Keratinocyte (primary cell): ENCODE measurements around the gene PLEKHD1. TPM values are rescaled to one million over a fixed set of nuclear protein-coding genes. Genes with fewer than 3 reads are reported as not detected.

ENCODE experiments used
- DNase-seq: peaks from one replicate; pipeline ENCODE4 v3.0.0-alpha.2; 2011; ENCODE audit warnings: low read depth, missing footprints, low spot score
- FAIRE-seq: peaks from 2 replicates; lab custom pipeline; 2011; peaks lifted over from hg19 to GRCh38; lab: Jason Lieb, UNC
- H2AFZ ChIP-seq: 2 replicates; pipeline ENCODE4 v1.6.0; 2012; ENCODE audit warnings: low read length, control low read depth, inconsistent platforms; ENCODE audit not compliant: control insufficient read depth
- H3K27ac ChIP-seq: 2 replicates; pipeline ENCODE4 v1.5.1; 2011; ENCODE audit warnings: low read length; ENCODE audit not compliant: control insufficient read depth, insufficient read depth
- H3K27me3 ChIP-seq: 3 replicates; pipeline ENCODE4 v1.6.0; 2011; ENCODE audit warnings: low read length; ENCODE audit not compliant: control insufficient read depth, insufficient read depth; ENCODE audit errors: extremely low read depth
- H3K36me3 ChIP-seq, 2 experiments: 2 replicates in 1 of 2; 3 replicates in 1 of 2; pipeline ENCODE4 v1.5.1; 2011; ENCODE audit warnings: low read length in 2 of 2, mild to moderate bottlenecking in 1 of 2; ENCODE audit not compliant: control insufficient read depth in 2 of 2, insufficient read depth in 2 of 2; ENCODE audit errors: extremely low read depth in 1 of 2
- H3K4me1 ChIP-seq: 3 replicates; pipeline ENCODE4 v1.5.1; 2011; ENCODE audit warnings: low read length; ENCODE audit not compliant: control insufficient read depth, insufficient read depth; ENCODE audit errors: extremely low read depth
- H3K4me2 ChIP-seq: 3 replicates; pipeline ENCODE4 v1.6.0; 2011; ENCODE audit warnings: low read depth, low read length; ENCODE audit not compliant: control insufficient read depth, insufficient read depth; ENCODE audit errors: extremely low read depth
- H3K4me3 ChIP-seq, 3 experiments: fragments of 200-600 bp in 1 of 3; sonication (generic) in 1 of 3; 2 replicates in 2 of 3; 3 replicates in 1 of 3; pipeline ENCODE4 v1.5.1; 2011 to 2016; ENCODE audit warnings: low read length in 3 of 3, mild to moderate bottlenecking in 3 of 3, control low read depth in 2 of 3, inconsistent platforms in 1 of 3, low read depth in 1 of 3, mixed read lengths in 1 of 3, mixed run types in 1 of 3, moderate library complexity in 1 of 3; ENCODE audit not compliant: control insufficient read depth in 2 of 3, insufficient read depth in 2 of 3; ENCODE audit errors: extremely low read depth in 1 of 3
- H3K79me2 ChIP-seq: 2 replicates; pipeline ENCODE4 v1.6.0; 2012; ENCODE audit warnings: low read length; ENCODE audit not compliant: control insufficient read depth, insufficient read depth
- H3K9ac ChIP-seq: 3 replicates; pipeline ENCODE4 v1.6.0; 2011; ENCODE audit warnings: low read length; ENCODE audit not compliant: control insufficient read depth, insufficient read depth; ENCODE audit errors: extremely low read depth
- H3K9me1 ChIP-seq: 3 replicates; pipeline ENCODE4 v1.6.0; 2011; ENCODE audit warnings: low read length; ENCODE audit not compliant: control insufficient read depth, insufficient read depth; ENCODE audit errors: extremely low read depth
- H3K9me3 ChIP-seq: 2 replicates; pipeline ENCODE4 v1.5.1; 2012; ENCODE audit warnings: low read depth, low read length; ENCODE audit not compliant: control insufficient read depth
- H4K20me1 ChIP-seq: 3 replicates; pipeline ENCODE4 v1.6.0; 2011; ENCODE audit warnings: low read length; ENCODE audit not compliant: control insufficient read depth, insufficient read depth; ENCODE audit errors: extremely low read depth
- CTCF ChIP-seq, 3 experiments: IDR thresholded peaks in 1 of 3; conservative IDR thresholded peaks in 1 of 3; optimal IDR thresholded peaks in 1 of 3; 2 replicates in 2 of 3; 3 replicates in 1 of 3; pipeline versions ENCODE3 to v1.5.1; 2011; ENCODE audit warnings: low read length in 3 of 3, mild to moderate bottlenecking in 3 of 3, moderate library complexity in 2 of 3, control low read depth in 1 of 3, inconsistent platforms in 1 of 3; ENCODE audit not compliant: insufficient read depth in 2 of 3; ENCODE audit errors: extremely low read depth in 1 of 3
- EZH2 ChIP-seq: IDR thresholded peaks from one replicate; pipeline ENCODE4 v1.6.1; 2012; ENCODE audit warnings: inconsistent platforms, mild to moderate bottlenecking, low read length, moderate library complexity
- dilution Hi-C: fragments of 300-500 bp; cut with MboI; formaldehyde crosslinking; loops from one replicate; pipeline ENCODE4 v1.7.0; 2020; ENCODE audit warnings: low sequenced_read_pairs; ENCODE audit not compliant: extremely low pct_ligation_motif_present
- polyA plus RNA-seq, 5 experiments: library from polyadenylated mRNA; depleted of rRNA in 3 of 5; stranded (reverse) in 3 of 5; stranded (forward) in 1 of 5; unstranded in 1 of 5; fragments of >200 nt; gene quantifications; 1 replicate in 1 of 5; 2 replicates in 3 of 5; 3 replicates in 1 of 5; pipeline versions ENCODE4 v1.2.1 to v1.2.3, GENCODE V29; 2011 to 2012; ENCODE audit warnings: missing spikeins in 2 of 5, low read depth in 1 of 5, low replicate concordance in 1 of 5

The PLEKHD1 gene
- polyA plus RNA-seq, 1 donor (not counting 4 experiments of a cell fraction or from before 2014, with no cell fraction given), result 0.01 TPM

DNA sequence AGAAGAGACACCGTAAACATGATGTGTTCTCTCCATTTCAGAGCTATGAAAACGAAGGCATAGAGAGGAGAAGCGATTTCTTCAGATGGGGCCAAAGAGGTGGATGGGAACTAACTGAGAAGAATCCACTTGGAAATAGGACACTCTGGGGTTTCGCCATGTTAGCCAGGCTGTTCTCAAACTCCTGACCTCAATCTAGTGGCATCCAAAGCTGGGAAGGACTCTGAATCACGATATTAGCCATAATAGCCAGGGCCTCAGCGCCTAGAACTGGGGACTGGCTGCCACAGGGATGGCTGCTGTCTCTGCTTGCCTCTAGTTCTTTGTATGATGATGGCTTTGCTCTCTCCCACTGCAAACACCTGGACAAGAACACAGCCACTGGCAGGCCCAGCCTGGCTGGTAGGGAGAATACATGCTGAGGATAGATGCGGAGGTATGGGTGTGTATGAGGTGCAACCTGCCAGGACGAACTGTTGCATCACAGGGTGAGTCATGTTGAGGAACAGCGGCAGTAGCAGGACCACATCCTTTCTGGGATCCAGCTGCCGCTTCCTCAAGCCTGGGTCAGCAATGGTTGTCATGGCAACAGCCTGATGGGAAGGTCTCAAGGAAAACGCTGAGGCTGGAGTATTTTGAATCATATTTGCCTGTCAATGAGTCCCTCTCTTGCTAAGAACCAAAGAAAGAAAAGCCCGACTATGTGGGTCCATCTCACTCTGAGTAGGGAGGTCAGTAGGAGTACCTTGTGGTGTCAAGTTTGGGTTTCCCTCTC is 59.0 kb downstream of the PLEKHD1 start:
- H3K4me2 ChIP-seq, result no peak overlapping the region

GRCh38 chr14:69547701-69548348 is 63.3 kb downstream of the PLEKHD1 start:
- DNase-seq (no peak), FAIRE-seq (no peak)
- H3K4me1 ChIP-seq, result peaks cover 4% of the 10 kb centered on the region
- H3K27ac ChIP-seq, result no peak overlapping the region
- H3K9me1 ChIP-seq, result no peaks in the 10 kb centered on the region
- no peak overlapping the region for H3K4me3 ChIP-seq
- H4K20me1 ChIP-seq, result peaks cover 3% of the 10 kb centered on the region
- H3K27me3 ChIP-seq, result peaks cover 30% of the 10 kb centered on the region
- H3K9ac ChIP-seq, result no peak overlapping the region
- H3K36me3 ChIP-seq, result no peaks in the 10 kb centered on the region
- H2AFZ ChIP-seq, result no peak overlapping the region
- H3K4me2 ChIP-seq, result no peak overlapping the region
- no peaks in the 10 kb centered on the region for H3K9me3 ChIP-seq
- dilution Hi-C loops, result no loop called here
- H3K79me2 ChIP-seq, result no peaks in the 10 kb centered on the region
- TF ChIP-seq CTCF (optimal IDR thresholded peaks at IDR 0.05 in 1 of 3, IDR thresholded peaks at IDR 0.05 in 1 of 3, conservative IDR thresholded peaks at IDR 0.05 in 1 of 3; ENCODE audit: extremely low read depth in 1 of 3, insufficient read depth in 2 of 3, low read length in 3 of 3) (peak; percentile 51 to 72 (median 66)), EZH2 (no peak)

More for the DNA sequence above, 59.0 kb downstream of the PLEKHD1 start:
- Histone ChIP-seq H3K9me1 (no peaks in the 10 kb centered on the region), H4K20me1 (peaks cover 3% of the 10 kb centered on the region), H3K4me1 (peaks cover 4% of the 10 kb centered on the region), H3K4me3 (no peak overlapping the region), H3K79me2 (no peaks in the 10 kb centered on the region), H3K27ac (no peak overlapping the region), H2AFZ (no peak overlapping the region), H3K9ac (no peak overlapping the region), H3K27me3 (peaks cover 10% of the 10 kb centered on the region), H3K9me3 (no peaks in the 10 kb centered on the region), H3K36me3 (no peaks in the 10 kb centered on the region)
- DNase-seq, result peak; percentile 85
- dilution Hi-C loops, result no loop called here
- FAIRE-seq, result peak; percentile 94
- TF ChIP-seq EZH2 (no peak), CTCF (optimal IDR thresholded peaks at IDR 0.05 in 1 of 3, IDR thresholded peaks at IDR 0.05 in 1 of 3, conservative IDR thresholded peaks at IDR 0.05 in 1 of 3; ENCODE audit: extremely low read depth in 1 of 3, insufficient read depth in 2 of 3, low read length in 3 of 3) (no peak)
